Mesendoderm (in vitro differentiated cells): ENCODE results near the gene LCN10.
"Not testable (repeated sequence)": the region's sequence is repeated elsewhere in the genome, so short reads cannot be mapped to it uniquely, and the experiment has no call there.

Source experiments
- DNase-seq: peaks from one replicate; pipeline ENCODE4 v3.0.0; 2013
- H2AK5ac ChIP-seq: 2 replicates; pipeline ENCODE4 v1.6.1; 2013; ENCODE audit warnings: low read length, inconsistent platforms
- H2BK120ac ChIP-seq: 2 replicates; pipeline ENCODE4 v1.6.1; 2013; ENCODE audit warnings: low read depth, mild to moderate bottlenecking, low read length, moderate library complexity, mixed read lengths
- H2BK15ac ChIP-seq: replicated peaks from 2 replicates; pipeline ENCODE4 v1.6.1; 2013; ENCODE audit warnings: low read depth, mild to moderate bottlenecking, moderate library complexity
- H2BK5ac ChIP-seq: 2 replicates; pipeline ENCODE4 v1.6.1; 2013; ENCODE audit warnings: low read length, inconsistent platforms
- H3K18ac ChIP-seq: 2 replicates; pipeline ENCODE4 v1.6.1; 2013; ENCODE audit warnings: mild to moderate bottlenecking, low read length, mixed read lengths
- H3K23ac ChIP-seq: one replicate; pipeline ENCODE4 v1.6.1; 2013; ENCODE audit warnings: low read length
- H3K27ac ChIP-seq: 2 replicates; pipeline ENCODE4 v1.5.1; 2013; ENCODE audit warnings: low read depth, mild to moderate bottlenecking, inconsistent platforms, low read length, moderate library complexity
- H3K27me3 ChIP-seq: 2 replicates; pipeline ENCODE4 v1.6.1; 2013; ENCODE audit warnings: low read length, control low read depth, mild to moderate bottlenecking, inconsistent platforms; ENCODE audit not compliant: insufficient read depth, poor library complexity
- H3K36me3 ChIP-seq: 2 replicates; pipeline ENCODE4 v1.6.1; 2013; ENCODE audit warnings: low read length, inconsistent platforms; ENCODE audit not compliant: control insufficient read depth, insufficient read depth
- H3K4ac ChIP-seq: one replicate; pipeline ENCODE4 v1.6.1; 2013; ENCODE audit warnings: low read depth, mild to moderate bottlenecking, low read length, moderate library complexity
- H3K4me1 ChIP-seq: 2 replicates; pipeline ENCODE4 v1.6.1; 2013; ENCODE audit warnings: low read depth, low read length, inconsistent platforms; ENCODE audit not compliant: control insufficient read depth
- H3K4me2 ChIP-seq: 2 replicates; pipeline ENCODE4 v1.6.1; 2013; ENCODE audit warnings: low read length
- H3K4me3 ChIP-seq: 2 replicates; pipeline ENCODE4 v1.5.1; 2013; ENCODE audit warnings: mild to moderate bottlenecking, low read length
- H3K56ac ChIP-seq: one replicate; pipeline ENCODE4 v1.6.1; 2013; ENCODE audit warnings: low read length
- H3K79me1 ChIP-seq: 2 replicates; pipeline ENCODE4 v1.6.1; 2013; ENCODE audit warnings: low read length, inconsistent platforms
- H3K79me2 ChIP-seq: 2 replicates; pipeline ENCODE4 v1.6.1; 2013; ENCODE audit warnings: mild to moderate bottlenecking, low read length; ENCODE audit not compliant: control insufficient read depth, insufficient read depth
- H3K9ac ChIP-seq: 2 replicates; pipeline ENCODE4 v1.6.1; 2013; ENCODE audit warnings: low read length, inconsistent platforms
- H4K5ac ChIP-seq: one replicate; pipeline ENCODE4 v1.6.1; 2013; ENCODE audit warnings: low read length
- H4K8ac ChIP-seq: one replicate; pipeline ENCODE4 v1.6.1; 2013; ENCODE audit warnings: low read depth, mild to moderate bottlenecking, control low read depth, low read length, moderate library complexity
- WGBS: extraction: QIAGEN DNeasy Blood & Tissue Kit; methylation state at CpG from one replicate; pipeline ENCODE4 v1.1.7; 2013; ENCODE audit warnings: low lambda C conversion rate, missing lambda C conversion rate; ENCODE audit not compliant: insufficient coverage; ENCODE audit errors: extremely low coverage; 5-methylcytosine and 5-hydroxymethylcytosine counted together

The LCN10 gene

DNA sequence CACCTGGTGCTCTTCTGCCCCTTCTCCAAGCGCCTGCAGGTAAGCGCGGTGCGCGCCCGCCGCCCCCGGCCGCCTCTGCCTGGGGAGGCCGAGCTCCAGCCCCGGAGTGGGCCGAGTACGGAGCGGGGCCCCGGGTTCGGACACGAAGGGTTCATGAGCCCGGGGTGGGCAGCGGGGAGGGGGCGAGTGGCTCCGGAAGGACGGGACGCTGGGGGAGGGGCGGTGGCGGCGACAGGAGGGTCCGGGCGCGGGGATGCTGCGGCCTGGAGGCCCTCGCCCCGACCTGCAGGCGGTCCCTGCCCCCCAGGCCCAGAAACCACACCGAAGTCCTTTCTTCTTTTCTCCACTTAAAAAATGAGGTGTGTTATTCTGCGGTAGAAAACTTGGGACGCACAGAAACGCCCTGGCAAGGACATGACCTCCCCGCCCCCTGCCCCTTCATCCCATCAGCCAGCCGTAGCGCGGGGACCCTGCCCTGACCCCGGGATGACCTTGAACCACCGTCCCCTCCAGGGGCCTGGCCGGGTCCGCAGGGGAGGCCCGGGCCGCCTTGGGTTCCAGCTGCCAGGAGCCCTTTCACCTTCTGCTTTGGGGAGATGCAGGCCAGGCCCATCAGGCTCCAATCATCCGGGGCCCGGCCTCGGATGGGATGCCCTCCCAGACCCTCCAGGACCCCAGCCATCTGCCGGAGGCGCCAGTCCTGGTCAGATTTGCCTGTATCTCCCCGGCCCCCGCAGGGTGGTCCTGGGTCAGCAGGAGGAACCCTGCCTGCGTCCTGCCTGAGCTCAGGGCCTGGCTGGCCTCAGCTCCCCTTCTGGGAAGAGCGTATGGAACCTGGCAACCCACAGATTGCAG lies 29.8 kb downstream of the LCN10 start:
- no peak overlapping the region for H3K23ac ChIP-seq
- peak overlapping the region; percentile 78 for H3K4me2 ChIP-seq
- no peak overlapping the region for H2AK5ac ChIP-seq
- no peaks in the 10 kb centered on the region for H3K27me3 ChIP-seq
- no CpG with 5 or more reads among the region's 56 CpGs for WGBS
- no peak overlapping the region for H4K5ac ChIP-seq
- peak overlapping the region; percentile 81 for H3K18ac ChIP-seq
- H3K4me1 ChIP-seq: peaks cover 4% of the 10 kb centered on the region
- no peak overlapping the region for H2BK120ac ChIP-seq
- no peak overlapping the region for H2BK5ac ChIP-seq
- H3K27ac ChIP-seq: no peak overlapping the region
- no peak overlapping the region for H4K8ac ChIP-seq
- no peaks in the 10 kb centered on the region for H3K36me3 ChIP-seq
- DNase-seq: no peak
- H3K56ac ChIP-seq: peak overlapping the region; percentile 86
- H3K4me3 ChIP-seq: peak overlapping the region; percentile 63
- H3K79me1 ChIP-seq: peaks cover 5% of the 10 kb centered on the region
- H3K79me2 ChIP-seq: peaks cover 4% of the 10 kb centered on the region
- peak overlapping the region; percentile 98 for H3K4ac ChIP-seq
- H3K9ac ChIP-seq: peak overlapping the region; percentile 83
- H2BK15ac ChIP-seq: no peak overlapping the region

DNA sequence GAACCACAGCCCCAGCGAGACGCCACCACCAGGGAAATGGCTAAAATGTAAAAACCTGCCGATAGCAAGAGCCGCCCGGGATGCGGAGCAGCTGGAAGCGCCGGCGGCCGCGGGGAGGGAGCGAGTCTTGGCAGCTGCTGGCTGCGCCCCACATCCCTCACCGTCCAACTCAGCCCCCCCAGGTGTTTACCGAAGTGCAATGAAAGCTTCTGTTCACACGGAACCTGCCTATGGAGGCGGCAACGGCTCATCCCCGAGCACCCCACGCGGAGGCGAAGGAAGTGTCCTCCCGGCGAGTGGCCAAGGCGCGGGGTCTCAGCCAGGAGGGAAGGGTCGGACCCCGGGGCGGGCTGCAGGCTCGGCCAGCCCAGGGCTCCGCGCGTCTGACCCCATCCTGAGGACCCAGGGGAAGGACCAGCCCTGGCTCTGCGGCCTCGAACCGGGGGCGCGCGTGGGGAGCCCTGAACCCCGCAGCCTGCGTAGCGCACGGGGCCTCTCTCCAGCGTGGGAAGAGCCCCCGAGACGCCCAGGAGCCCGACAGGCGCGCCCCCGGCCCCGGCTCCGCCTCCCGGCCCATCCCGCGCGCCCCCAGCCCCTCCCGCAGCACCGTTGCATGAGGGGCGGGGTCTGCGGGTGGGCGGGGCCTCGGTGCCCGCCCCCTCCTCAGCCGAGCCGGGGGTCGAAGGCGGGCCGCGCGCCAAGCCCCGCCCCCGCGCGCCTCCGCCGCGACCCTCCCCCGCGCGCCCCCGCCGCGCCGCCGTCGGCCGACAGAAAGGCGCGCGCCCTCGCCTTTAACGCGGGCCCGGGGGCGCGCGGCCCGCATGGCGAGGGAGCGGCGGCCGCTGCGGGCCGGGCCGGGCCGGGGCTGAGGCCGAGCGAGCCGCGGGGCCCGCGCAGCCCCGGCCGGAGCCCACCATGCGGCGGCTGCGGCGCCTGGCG lies 30.7 kb downstream of the LCN10 start, which contains the start of gene DIPK1B:
Gene DIPK1B (plus strand): TSS at position 822 of the 939 bp plus-strand sequence. CDS start 94 bp downstream, at position 916.
- peak within 1 kb of the TSS; percentile 86 for H3K56ac ChIP-seq
- peak; percentile 78 for DNase-seq

DNA sequence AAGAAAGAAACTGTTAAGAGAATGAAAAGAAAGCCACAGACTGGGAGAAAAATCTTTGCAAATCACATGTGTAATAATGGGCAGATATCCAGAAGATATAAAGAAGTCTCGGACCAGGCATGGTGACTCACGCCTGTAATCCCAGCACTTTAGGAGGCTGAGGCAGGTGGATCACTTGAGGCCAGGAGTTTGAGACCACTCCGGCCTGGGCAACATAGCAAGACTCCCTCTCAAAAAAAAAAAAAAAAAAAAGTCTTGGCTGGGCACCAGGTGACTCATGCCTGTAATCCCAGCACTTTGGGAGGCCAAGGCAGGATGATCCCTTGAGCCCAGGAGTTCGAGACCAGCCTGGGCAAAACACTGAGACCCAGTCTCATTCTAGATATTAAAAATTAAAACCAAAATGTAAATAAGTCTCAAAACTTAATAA lies 31.5 kb downstream of the LCN10 start:
- not testable (repeated sequence) for H3K4me2 ChIP-seq, H3K27me3 ChIP-seq, DNase-seq, H3K79me1 ChIP-seq, H3K18ac ChIP-seq, H4K8ac ChIP-seq, H3K4me3 ChIP-seq, H2AK5ac ChIP-seq, H3K4ac ChIP-seq, H2BK15ac ChIP-seq, H3K4me1 ChIP-seq, H4K5ac ChIP-seq, H3K56ac ChIP-seq, H3K36me3 ChIP-seq, H3K27ac ChIP-seq, H3K23ac ChIP-seq, H2BK120ac ChIP-seq, H3K9ac ChIP-seq, H2BK5ac ChIP-seq, H3K79me2 ChIP-seq
- no CpG with 5 or more reads among the region's 4 CpGs for WGBS

More for the DNA sequence above, 30.7 kb downstream of the LCN10 start, which contains the start of gene DIPK1B:
- Histone ChIP-seq H4K5ac (no peak within 1 kb of the TSS), H2BK15ac (no peak within 1 kb of the TSS), H3K79me1 (peaks cover 5% of the 10 kb centered on the region), H3K4ac (peak within 1 kb of the TSS; percentile 98), H2BK5ac (no peak within 1 kb of the TSS), H3K4me1 (peaks cover 4% of the 10 kb centered on the region), H4K8ac (no peak within 1 kb of the TSS), H3K23ac (peak within 1 kb of the TSS; percentile 80), H3K79me2 (peaks cover 4% of the 10 kb centered on the region), H2AK5ac (no peak within 1 kb of the TSS), H3K4me2 (peak within 1 kb of the TSS; percentile 94), H3K27ac (no peak within 1 kb of the TSS), H3K9ac (peak within 1 kb of the TSS; percentile 83), H3K4me3 (peak within 1 kb of the TSS; percentile 63), H3K18ac (peak within 1 kb of the TSS; percentile 81), H2BK120ac (no peak within 1 kb of the TSS), H3K27me3 (no peaks in the 10 kb centered on the region), H3K36me3 (no peaks in the 10 kb centered on the region)
- no CpG with 5 or more reads among the region's 119 CpGs for WGBS

DNA sequence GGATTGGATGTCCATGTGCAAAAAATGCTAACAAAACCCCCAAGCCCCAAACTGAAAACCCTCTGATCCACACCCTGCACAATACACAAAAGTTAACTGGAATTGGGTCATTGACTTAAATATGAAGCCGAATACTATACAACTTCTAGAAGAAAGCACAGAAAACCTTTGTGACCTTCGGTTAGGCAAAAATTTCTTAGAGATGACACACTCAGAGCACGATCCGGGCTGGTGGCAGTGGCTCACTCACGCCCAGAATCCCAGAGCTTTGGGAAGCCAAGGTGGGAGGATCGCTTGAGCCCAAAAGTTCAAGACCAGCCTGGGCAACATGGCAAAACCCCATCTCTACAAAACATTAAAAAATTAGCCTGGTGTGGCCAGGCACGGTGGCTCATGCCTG lies 32.2 kb downstream of the LCN10 start:
- no CpG with 5 or more reads among the region's 7 CpGs for WGBS
- Histone ChIP-seq H2AK5ac (no peak overlapping the region), H3K4me2 (no peak overlapping the region), H3K18ac (no peak overlapping the region), H3K4me3 (no peak overlapping the region), H3K9ac (no peak overlapping the region), H3K27ac (no peak overlapping the region), H4K5ac (no peak overlapping the region), H2BK5ac (no peak overlapping the region), H3K36me3 (no peaks in the 10 kb centered on the region), H2BK15ac (no peak overlapping the region), H3K4ac (no peak overlapping the region), H2BK120ac (no peak overlapping the region), H3K23ac (no peak overlapping the region), H3K79me1 (peaks cover 5% of the 10 kb centered on the region), H3K27me3 (no peaks in the 10 kb centered on the region), H3K4me1 (peaks cover 4% of the 10 kb centered on the region), H3K56ac (no peak overlapping the region), H4K8ac (no peak overlapping the region), H3K79me2 (peaks cover 4% of the 10 kb centered on the region)
- DNase-seq: no peak

DNA sequence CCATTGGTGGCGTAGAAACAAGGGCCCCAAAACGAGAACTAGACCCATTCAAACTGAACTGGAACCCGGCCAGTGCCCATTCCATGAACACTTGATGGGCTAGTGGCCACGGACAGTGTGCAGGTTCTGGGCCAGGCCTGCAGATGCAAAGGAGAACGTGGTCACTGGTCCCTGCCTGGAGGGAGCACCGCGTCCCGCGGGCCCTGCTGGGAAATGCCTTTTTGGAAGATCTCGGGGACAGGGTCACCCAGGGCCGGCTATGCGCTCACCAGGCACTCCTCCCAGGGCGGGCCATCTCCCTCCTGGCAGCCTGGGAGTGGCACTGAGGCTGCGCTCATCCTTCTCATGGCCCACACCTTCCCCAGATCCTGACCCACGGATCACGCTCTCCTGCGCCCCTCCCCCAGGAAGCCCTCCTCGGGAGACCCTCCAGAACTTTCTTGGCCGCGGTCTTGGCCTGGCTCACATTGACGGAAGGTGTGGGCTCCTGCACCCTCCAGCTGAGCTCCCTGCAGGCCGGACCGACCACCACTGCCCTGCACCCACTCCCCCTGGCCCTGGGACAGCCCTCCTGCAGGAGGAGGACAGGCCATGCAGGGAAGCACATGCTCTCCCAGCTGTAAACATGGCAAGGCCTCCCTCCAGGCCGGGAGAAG lies 33.2 kb downstream of the LCN10 start:
- Histone ChIP-seq H3K27ac (no peak overlapping the region), H2BK15ac (no peak overlapping the region), H3K4ac (no peak overlapping the region), H3K79me1 (peaks cover 5% of the 10 kb centered on the region), H3K4me3 (no peak overlapping the region), H3K9ac (no peak overlapping the region), H3K4me1 (peaks cover 4% of the 10 kb centered on the region), H3K36me3 (no peaks in the 10 kb centered on the region), H3K23ac (no peak overlapping the region), H3K27me3 (no peaks in the 10 kb centered on the region), H4K8ac (no peak overlapping the region), H4K5ac (no peak overlapping the region), H2BK120ac (no peak overlapping the region), H3K56ac (no peak overlapping the region), H2BK5ac (no peak overlapping the region), H3K4me2 (no peak overlapping the region), H2AK5ac (no peak overlapping the region), H3K79me2 (peaks cover 4% of the 10 kb centered on the region), H3K18ac (no peak overlapping the region)
- DNase-seq: no peak
- no CpG with 5 or more reads among the region's 24 CpGs for WGBS
